GM18907 (cell line): ENCODE measurements around the gene FAM83B.

Experiments used
- ATAC-seq: cut with Tn5 transposase; IDR thresholded peaks from one replicate; pipeline ENCODE4 v1.9.1; 2021; ENCODE audit warnings: mild to moderate bottlenecking, moderate library complexity; ENCODE audit not compliant: unreplicated experiment

Gene FAM83B

GRCh38 chr6:54893818-54894217 lies 47.2 kb downstream of the FAM83B start:
- no peak for ATAC-seq

DNA sequence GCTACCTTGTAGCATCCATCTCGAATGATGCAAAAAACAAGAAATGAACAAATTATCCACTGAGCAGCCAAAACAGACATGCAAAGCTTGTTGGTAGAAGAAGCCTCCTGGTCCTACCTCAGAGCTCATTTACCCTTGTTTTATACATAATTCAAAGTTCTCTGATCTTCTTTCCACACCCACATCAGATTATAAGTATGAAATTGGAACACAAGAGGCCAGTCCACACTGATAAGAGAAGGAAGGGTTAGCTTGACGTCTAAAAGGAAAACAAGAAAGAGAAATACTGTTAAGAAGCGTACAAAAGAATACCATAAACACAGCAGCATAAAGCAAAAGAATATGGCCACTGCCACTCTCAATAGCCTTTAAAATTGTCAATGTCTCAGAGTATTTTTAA lies 49.7 kb downstream of the FAM83B start:
- no peak for ATAC-seq

GRCh38 chr6:54897462-54898189 lies 51.1 kb downstream of the FAM83B start:
- ATAC-seq = no peak

DNA sequence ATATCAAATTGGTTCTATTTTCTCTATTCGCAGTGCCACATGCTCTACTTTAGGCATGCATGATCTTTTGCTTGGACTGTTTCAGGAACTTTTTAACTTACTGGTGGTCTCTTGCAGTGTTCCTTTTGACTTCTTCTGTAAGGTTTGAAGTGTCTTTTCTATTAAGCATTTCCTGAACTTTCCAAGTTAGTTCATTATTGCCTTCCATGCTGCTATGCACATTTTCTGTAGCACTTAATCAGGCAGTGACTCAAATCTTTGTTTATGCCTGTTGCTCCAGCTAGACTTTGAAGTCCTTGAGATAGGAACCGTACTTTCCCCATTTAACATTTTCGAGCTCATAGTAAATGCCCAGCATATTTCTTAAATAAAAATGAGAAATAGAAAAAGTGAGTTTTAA lies 52.2 kb downstream of the FAM83B start:
- ATAC-seq = no peak

GRCh38 chr6:54899442-54899841 lies 52.9 kb downstream of the FAM83B start:
- ATAC-seq = no peak

DNA sequence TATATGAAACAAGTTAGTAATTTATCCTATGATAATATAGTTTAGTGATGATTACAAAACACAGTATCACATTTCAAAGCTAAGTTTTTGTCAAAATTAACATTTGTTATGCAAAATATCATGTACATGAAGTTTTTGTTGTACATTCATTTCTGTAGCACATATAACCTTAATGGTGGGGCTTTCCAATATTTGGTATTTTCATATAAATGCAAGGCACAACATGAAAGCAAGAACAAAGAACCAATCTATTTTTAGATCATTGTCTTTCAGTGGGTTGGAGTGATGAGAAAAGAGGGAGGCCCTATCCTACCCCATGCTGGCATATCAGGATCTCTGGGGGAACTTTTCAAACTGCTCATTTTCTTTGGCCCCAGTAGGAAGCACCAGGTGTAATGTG lies 53.4 kb downstream of the FAM83B start:
- no peak for ATAC-seq

- no peak for ATAC-seq
Measured at GRCh38 chr6:54900666-54901065, 54.1 kb downstream of the FAM83B start.

GRCh38 chr6:54903884-54904283 lies 57.3 kb downstream of the FAM83B start:
- ATAC-seq = no peak

GRCh38 chr6:54907355-54907754 lies 60.8 kb downstream of the FAM83B start:
- no peak for ATAC-seq

DNA sequence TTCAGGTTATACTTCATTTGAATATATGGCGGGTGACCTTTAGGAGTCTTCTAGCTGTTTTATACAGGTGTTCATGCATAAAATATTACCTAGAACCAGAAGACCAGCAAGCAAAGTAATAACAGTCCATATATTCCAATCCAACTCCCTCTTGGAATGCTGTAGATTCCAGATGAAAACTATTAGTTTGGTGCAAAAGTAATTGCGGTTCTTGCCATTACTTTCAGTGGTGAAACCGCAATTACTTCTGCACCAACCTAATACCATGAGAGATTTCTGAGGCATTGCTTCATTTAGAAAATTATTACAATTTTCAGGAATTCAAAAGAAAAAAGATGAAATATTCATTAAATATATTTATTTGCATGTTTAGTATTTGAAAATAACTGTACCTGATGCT lies 62.6 kb downstream of the FAM83B start:
- ATAC-seq = no peak

GRCh38 chr6:54910431-54910884 lies 63.9 kb downstream of the FAM83B start:
- ATAC-seq = no peak

- no peak for ATAC-seq
Measured at GRCh38 chr6:54910921-54911320, 64.3 kb downstream of the FAM83B start.

DNA sequence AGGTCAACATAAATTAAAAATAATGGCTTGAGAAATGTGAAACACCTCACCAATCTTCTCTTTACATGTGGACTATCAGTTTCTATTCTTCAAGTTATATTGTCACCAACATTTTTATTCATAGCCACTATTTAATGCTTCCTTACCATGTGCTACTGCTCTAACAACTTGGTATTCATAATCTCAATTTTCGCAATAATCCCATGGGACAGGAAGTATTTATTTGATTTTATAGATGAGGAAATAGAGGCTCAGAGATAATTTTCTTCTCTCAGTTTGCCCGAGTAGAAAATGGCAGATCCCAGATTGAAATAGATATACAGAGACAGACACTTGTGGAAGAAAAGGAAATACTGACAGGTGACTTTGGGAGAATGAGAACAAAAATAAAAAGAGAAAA lies 66.6 kb downstream of the FAM83B start:
- ATAC-seq = no peak

- ATAC-seq = no peak
Measured at GRCh38 chr6:54916858-54917257, 70.3 kb downstream of the FAM83B start.

DNA sequence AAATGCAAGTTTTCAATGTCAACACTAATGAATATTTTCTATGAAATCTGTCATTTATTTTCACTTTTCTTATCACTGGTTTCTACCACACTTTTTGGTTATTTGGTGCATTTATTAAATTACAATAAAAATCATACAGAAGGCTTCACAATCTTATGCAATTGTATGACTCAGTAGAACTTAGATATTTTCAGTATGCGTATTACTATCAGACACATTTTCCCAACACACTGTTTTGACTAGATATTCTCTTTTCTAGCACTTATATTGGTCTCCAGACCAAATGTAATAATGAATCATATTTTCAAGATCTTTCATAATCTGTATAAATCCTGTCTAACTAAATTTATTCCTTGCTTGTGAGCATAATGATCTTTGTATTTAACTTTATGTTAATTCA lies 74.1 kb downstream of the FAM83B start:
- no peak for ATAC-seq

DNA sequence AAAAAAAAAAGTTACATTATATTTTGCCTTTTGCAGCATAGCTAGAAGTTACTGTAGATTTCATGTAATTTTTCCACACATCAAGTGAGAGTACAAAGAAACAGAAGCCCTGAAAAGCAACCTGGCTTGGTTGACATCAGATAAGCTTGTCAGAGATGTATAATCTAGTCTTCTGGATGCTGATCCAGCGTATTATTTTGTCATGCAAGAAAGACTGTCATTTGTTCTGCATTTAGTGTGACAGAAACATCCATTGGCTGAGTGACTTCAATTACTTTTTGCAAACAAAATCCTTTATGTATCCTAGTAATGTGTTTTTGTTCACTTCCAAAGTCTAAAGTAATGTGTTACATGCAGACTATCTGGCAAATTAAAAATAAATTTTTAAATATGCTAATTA lies 75.3 kb downstream of the FAM83B start:
- no peak for ATAC-seq

- no peak for ATAC-seq
Measured at GRCh38 chr6:54929245-54929909, 82.8 kb downstream of the FAM83B start.

- ATAC-seq = no peak
Measured at GRCh38 chr6:54932622-54933021, 86.1 kb downstream of the FAM83B start.

GRCh38 chr6:54935739-54936138 lies 89.2 kb downstream of the FAM83B start:
- ATAC-seq = no peak

DNA sequence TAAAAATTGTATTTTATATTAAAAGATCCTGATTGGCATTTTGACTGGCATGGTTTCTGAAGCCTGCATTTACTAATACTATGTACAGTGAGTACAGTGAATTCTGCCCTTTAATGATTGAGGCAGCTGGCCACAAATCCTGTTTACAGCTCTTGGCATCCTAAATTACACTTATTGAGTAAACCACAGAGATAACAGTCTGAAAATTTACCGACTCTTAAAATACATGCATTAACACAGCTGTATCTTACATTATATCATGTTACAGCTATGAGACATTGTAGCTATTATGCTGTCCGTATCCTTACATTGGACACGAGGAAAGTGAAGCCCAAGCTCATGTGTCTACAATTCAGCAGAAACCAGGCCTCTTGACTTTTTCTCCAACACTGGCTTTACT lies 90.8 kb downstream of the FAM83B start:
- ATAC-seq = no peak

- no peak for ATAC-seq
Measured at GRCh38 chr6:54957698-54958097, 111.1 kb downstream of the FAM83B start.

DNA sequence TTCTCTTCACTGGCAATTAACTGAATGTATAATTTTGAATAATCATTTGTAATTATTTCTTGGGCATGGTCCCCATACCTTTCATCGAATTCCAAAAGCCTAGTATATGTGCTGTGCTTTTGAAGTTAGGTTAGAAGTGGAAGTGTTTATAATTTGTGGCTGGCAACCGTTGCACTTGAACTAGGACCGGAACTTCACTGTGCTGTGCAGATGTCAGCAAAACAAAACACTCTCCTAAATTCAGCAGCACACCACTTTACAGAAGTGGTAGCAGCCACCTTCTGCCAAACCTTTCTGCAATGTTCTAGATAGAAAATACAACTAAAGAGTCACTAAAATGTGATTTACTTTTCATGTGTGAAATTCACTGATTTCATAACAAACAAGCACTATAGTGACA lies 111.9 kb downstream of the FAM83B start:
- ATAC-seq = no peak

DNA sequence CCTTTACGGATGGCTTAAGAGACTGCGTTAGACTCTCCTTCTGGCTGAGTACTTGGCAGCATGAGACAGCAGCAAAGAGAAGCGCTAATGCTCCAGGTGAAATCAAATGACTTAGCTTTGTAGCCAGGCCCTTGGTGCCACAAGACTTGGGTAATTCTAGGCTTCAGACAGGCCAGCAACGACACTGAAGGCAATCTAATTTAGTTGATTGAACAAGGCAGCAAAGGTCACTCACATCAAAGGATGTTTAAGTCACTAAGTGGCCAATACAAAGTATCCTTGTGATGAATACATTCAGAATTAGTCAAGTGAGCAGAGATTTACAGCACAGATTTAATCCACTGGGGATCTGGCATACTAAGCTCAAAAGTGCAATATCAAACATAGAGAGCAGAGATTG lies 113.2 kb downstream of the FAM83B start:
- no peak for ATAC-seq
